ENCODE data around the gene BCCIP. TPM values are rescaled to one million over a fixed set of nuclear protein-coding genes. Genes with fewer than 3 reads are reported as not detected.

BCCIP gene
- total RNA-seq: 10 to 100 TPM; 44.5 to 48.8 TPM

- Mint-ChIP-seq H3K4me3 (peak within 1 kb of the TSS; percentile 70), H3K27me3 (no peaks in the 10 kb centered on the region), H3K36me3 (ENCODE audit: low read depth) (peaks cover 8% of the 10 kb centered on the region), H3K27ac (no peak within 1 kb of the TSS), H3K9me3 (no peaks in the 10 kb centered on the region), H3K4me1 (peaks cover 32% of the 10 kb centered on the region)
- POLR2A ChIA-PET: interaction anchor here (0.6 to 2.4 kb wide), 10 partner anchors 9 to 104 kb away, joined by 3 to 20 read pairs (median 4); partner anchors contain the start of gene EDRF1
- CTCF ChIA-PET: interaction anchor here (0.7 kb wide), 1 partner anchor 9 kb away, joined by 3 read pairs; no protein-coding TSS in a partner anchor
- DNase-seq: peak; percentile 91
These were observed at the start of gene BCCIP, which contains the start of gene UROS for GRCh38 chr10:125822878-125823662. Gene BCCIP, plus strand, starts transcription at chr10:125823546. Its CDS starts 12 bp downstream, at chr10:125823558. Gene UROS, minus strand, starts transcription at chr10:125823258. Its CDS starts 6,759 bp downstream, at chr10:125816499.

- Mint-ChIP-seq H3K9me3 (no peaks in the 10 kb centered on the region), H3K36me3 (ENCODE audit: low read depth) (peaks cover 3% of the 10 kb centered on the region), H3K27ac (no peak overlapping the region), H3K4me3 (no peak overlapping the region), H3K4me1 (no peaks in the 10 kb centered on the region), H3K27me3 (peaks cover 1% of the 10 kb centered on the region)
- ChIA-PET CTCF (no interaction called here), POLR2A (no interaction called here)
- DNase-seq: no peak
These were observed 49.4 kb upstream of the BCCIP start for GRCh38 chr10:125773687-125774543.

- H3K27ac Mint-ChIP-seq: no peak overlapping the region
- H3K36me3 Mint-ChIP-seq (ENCODE audit: low read depth): no peaks in the 10 kb centered on the region
- POLR2A ChIA-PET: no interaction called here
- CTCF ChIA-PET: no interaction called here
- peaks cover 1% of the 10 kb centered on the region for H3K27me3 Mint-ChIP-seq
- no peak overlapping the region for H3K4me3 Mint-ChIP-seq
- H3K4me1 Mint-ChIP-seq: no peaks in the 10 kb centered on the region
- no peaks in the 10 kb centered on the region for H3K9me3 Mint-ChIP-seq
- no peak for DNase-seq
These were observed 48.7 kb upstream of the BCCIP start for GRCh38 chr10:125774581-125775191.

- ChIA-PET POLR2A (no interaction called here), CTCF (no interaction called here)
- no peak within 1 kb of the TSS for H3K27ac Mint-ChIP-seq
- DNase-seq: no peak
- H3K27me3 Mint-ChIP-seq: peaks cover 1% of the 10 kb centered on the region
- no peaks in the 10 kb centered on the region for H3K36me3 Mint-ChIP-seq (ENCODE audit: low read depth)
- H3K4me3 Mint-ChIP-seq: no peak within 1 kb of the TSS
- H3K9me3 Mint-ChIP-seq: no peaks in the 10 kb centered on the region
- H3K4me1 Mint-ChIP-seq: no peaks in the 10 kb centered on the region
These were observed 47.7 kb upstream of the BCCIP start, which contains the start of gene MMP21 for GRCh38 chr10:125775491-125776106. Gene MMP21, minus strand, starts transcription at chr10:125775821. Its CDS starts 0 bp downstream, at chr10:125775821.

- no peaks in the 10 kb centered on the region for H3K4me1 Mint-ChIP-seq
- H3K4me3 Mint-ChIP-seq: no peak overlapping the region
- ChIA-PET POLR2A (no interaction called here), CTCF (no interaction called here)
- DNase-seq: no peak
- H3K36me3 Mint-ChIP-seq (ENCODE audit: low read depth): no peaks in the 10 kb centered on the region
- no peak overlapping the region for H3K27ac Mint-ChIP-seq
- H3K9me3 Mint-ChIP-seq: no peaks in the 10 kb centered on the region
- H3K27me3 Mint-ChIP-seq: peaks cover 1% of the 10 kb centered on the region
These were observed 45.5 kb upstream of the BCCIP start for GRCh38 chr10:125777806-125778205.

- POLR2A ChIA-PET: no interaction called here
- CTCF ChIA-PET: no interaction called here
- H3K9me3 Mint-ChIP-seq: no peaks in the 10 kb centered on the region
These were observed 44.8 kb upstream of the BCCIP start for GRCh38 chr10:125778556-125778955.

GRCh38 chr10:125779403-125780327, 43.7 kb upstream of the BCCIP start:
- no peak overlapping the region for H3K4me3 Mint-ChIP-seq
- no peaks in the 10 kb centered on the region for H3K27me3 Mint-ChIP-seq
- no peak overlapping the region for H3K27ac Mint-ChIP-seq
- POLR2A ChIA-PET: no interaction called here
- no peaks in the 10 kb centered on the region for H3K4me1 Mint-ChIP-seq
- no peaks in the 10 kb centered on the region for H3K9me3 Mint-ChIP-seq
- CTCF ChIA-PET: no interaction called here
- DNase-seq: no peak
- no peaks in the 10 kb centered on the region for H3K36me3 Mint-ChIP-seq (ENCODE audit: low read depth)

More at GRCh38 chr10:125778556-125778955, 44.8 kb upstream of the BCCIP start:
- DNase-seq: no peak
- H3K27ac Mint-ChIP-seq: no peak overlapping the region
- H3K27me3 Mint-ChIP-seq: peaks cover 1% of the 10 kb centered on the region
- H3K4me1 Mint-ChIP-seq: no peaks in the 10 kb centered on the region
- H3K36me3 Mint-ChIP-seq (ENCODE audit: low read depth): no peaks in the 10 kb centered on the region
- H3K4me3 Mint-ChIP-seq: no peak overlapping the region

- no peak overlapping the region for H3K4me3 Mint-ChIP-seq
- no peaks in the 10 kb centered on the region for H3K4me1 Mint-ChIP-seq
- POLR2A ChIA-PET: no interaction called here
- no peaks in the 10 kb centered on the region for H3K9me3 Mint-ChIP-seq
- CTCF ChIA-PET: no interaction called here
- H3K36me3 Mint-ChIP-seq (ENCODE audit: low read depth): no peaks in the 10 kb centered on the region
- no peak overlapping the region for H3K27ac Mint-ChIP-seq
- H3K27me3 Mint-ChIP-seq: no peaks in the 10 kb centered on the region
- no peak for DNase-seq
These were observed 42.0 kb upstream of the BCCIP start for GRCh38 chr10:125781374-125781773.

GRCh38 chr10:125782054-125782453, 41.3 kb upstream of the BCCIP start:
- H3K36me3 Mint-ChIP-seq (ENCODE audit: low read depth): no peaks in the 10 kb centered on the region
- CTCF ChIA-PET: no interaction called here

GRCh38 chr10:125782616-125783015, 40.7 kb upstream of the BCCIP start:
- H3K4me1 Mint-ChIP-seq: peaks cover 6% of the 10 kb centered on the region
- POLR2A ChIA-PET: no interaction called here
- peaks cover under 1% of the 10 kb centered on the region for H3K36me3 Mint-ChIP-seq (ENCODE audit: low read depth)
- H3K27me3 Mint-ChIP-seq: no peaks in the 10 kb centered on the region
- H3K4me3 Mint-ChIP-seq: no peak overlapping the region
- no peak overlapping the region for H3K27ac Mint-ChIP-seq
- no peak for DNase-seq
- CTCF ChIA-PET: no interaction called here
- no peaks in the 10 kb centered on the region for H3K9me3 Mint-ChIP-seq

More at GRCh38 chr10:125782054-125782453, 41.3 kb upstream of the BCCIP start:
- no peak for DNase-seq
- no peaks in the 10 kb centered on the region for H3K27me3 Mint-ChIP-seq
- no peaks in the 10 kb centered on the region for H3K9me3 Mint-ChIP-seq
- no peaks in the 10 kb centered on the region for H3K4me1 Mint-ChIP-seq
- H3K4me3 Mint-ChIP-seq: no peak overlapping the region
- H3K27ac Mint-ChIP-seq: no peak overlapping the region
- POLR2A ChIA-PET: no interaction called here

- ChIA-PET CTCF (no interaction called here), POLR2A (no interaction called here)
- no peak overlapping the region for H3K27ac Mint-ChIP-seq
- peaks cover 14% of the 10 kb centered on the region for H3K4me1 Mint-ChIP-seq
- peaks cover 3% of the 10 kb centered on the region for H3K36me3 Mint-ChIP-seq (ENCODE audit: low read depth)
- no peaks in the 10 kb centered on the region for H3K9me3 Mint-ChIP-seq
- no peak overlapping the region for H3K4me3 Mint-ChIP-seq
- H3K27me3 Mint-ChIP-seq: no peaks in the 10 kb centered on the region
- DNase-seq: no peak
These were observed 39.9 kb upstream of the BCCIP start for GRCh38 chr10:125783408-125783807.

- H3K4me3 Mint-ChIP-seq: no peak overlapping the region
- peaks cover 3% of the 10 kb centered on the region for H3K36me3 Mint-ChIP-seq (ENCODE audit: low read depth)
- H3K27me3 Mint-ChIP-seq: no peaks in the 10 kb centered on the region
- no peaks in the 10 kb centered on the region for H3K9me3 Mint-ChIP-seq
- no peak for DNase-seq
- peaks cover 18% of the 10 kb centered on the region for H3K4me1 Mint-ChIP-seq
- H3K27ac Mint-ChIP-seq: no peak overlapping the region
- ChIA-PET CTCF (no interaction called here), POLR2A (no interaction called here)
These were observed 39.4 kb upstream of the BCCIP start for GRCh38 chr10:125783957-125784356.
